Activated T-cell treated with anti-CD3 and anti-CD28 coated beads, Interleukin-2, amount 50 U/mL, for 1 hour (primary cell): ENCODE results near the gene SLC22A2.
"Not testable (repeated sequence)": the region's sequence is repeated elsewhere in the genome, so short reads cannot be mapped to it uniquely, and the experiment has no call there.

Experiments
- DNase-seq: peaks from one replicate; pipeline ENCODE4 v3.0.0-alpha.2; 2020

The SLC22A2 gene

GRCh38 chr6:160240691-160241084 is 17.9 kb downstream of the SLC22A2 start:
- DNase-seq: no peak

GRCh38 chr6:160239929-160240690 is 18.5 kb downstream of the SLC22A2 start:
- DNase-seq: no peak

- no peak for DNase-seq
Observed at GRCh38 chr6:160238761-160239751, 19.6 kb downstream of the SLC22A2 start.

GRCh38 chr6:160238278-160238711 is 20.3 kb downstream of the SLC22A2 start:
- no peak for DNase-seq

GRCh38 chr6:160237597-160238275 is 20.9 kb downstream of the SLC22A2 start:
- DNase-seq: not testable (repeated sequence)

- DNase-seq: not testable (repeated sequence)
Observed at GRCh38 chr6:160236235-160236872, 22.3 kb downstream of the SLC22A2 start.

GRCh38 chr6:160233950-160234640 is 24.5 kb downstream of the SLC22A2 start:
- DNase-seq: not testable (repeated sequence)

- no peak for DNase-seq
Observed at GRCh38 chr6:160227769-160228161, 30.9 kb downstream of the SLC22A2 start.

GRCh38 chr6:160227038-160227768 is 31.4 kb downstream of the SLC22A2 start:
- no peak for DNase-seq

- no peak for DNase-seq
Observed at GRCh38 chr6:160226118-160226591, 32.5 kb downstream of the SLC22A2 start.

GRCh38 chr6:160224639-160225237 is 33.9 kb downstream of the SLC22A2 start:
- DNase-seq: no peak

GRCh38 chr6:160222491-160222890 is 36.1 kb downstream of the SLC22A2 start:
- no peak for DNase-seq

- DNase-seq: no peak
Observed at GRCh38 chr6:160221918-160222317, 36.7 kb downstream of the SLC22A2 start.

GRCh38 chr6:160221423-160221822 is 37.2 kb downstream of the SLC22A2 start:
- no peak for DNase-seq

GRCh38 chr6:160218810-160219209 is 39.8 kb downstream of the SLC22A2 start:
- DNase-seq: no peak

GRCh38 chr6:160217863-160218262 is 40.8 kb downstream of the SLC22A2 start:
- no peak for DNase-seq

- no peak for DNase-seq
Observed at GRCh38 chr6:160217073-160217472, 41.5 kb downstream of the SLC22A2 start.

GRCh38 chr6:160215232-160215631 is 43.4 kb downstream of the SLC22A2 start:
- DNase-seq: no peak

- DNase-seq: no peak
Observed at GRCh38 chr6:160207618-160208017, 51.0 kb downstream of the SLC22A2 start.

- DNase-seq: no peak
Observed at GRCh38 chr6:160204710-160205109, 53.9 kb downstream of the SLC22A2 start.

- no peak for DNase-seq
Observed at GRCh38 chr6:160203953-160204352, 54.7 kb downstream of the SLC22A2 start.
